SU-DHL-6 (cell line): Measurements from ENCODE around the gene DNASE2B.

ENCODE experiments used
- H2AFZ ChIP-seq: fragments of 200-600 bp; sonication (generic); 2 replicates; pipeline ENCODE4 v1.6.1; 2014; ENCODE audit warnings: low read depth, mild to moderate bottlenecking, moderate library complexity, mixed read lengths, antibody characterized with exemption, low read length; ENCODE audit not compliant: severe bottlenecking
- H3F3A ChIP-seq: fragments of 200-600 bp; shearing (Covaris generic); 2 replicates; pipeline ENCODE4 v1.6.0; 2016; ENCODE audit warnings: antibody characterized with exemption, mild to moderate bottlenecking; ENCODE audit not compliant: insufficient read depth
- H3K27ac ChIP-seq: fragments of 200-600 bp; sonication (generic); 2 replicates; pipeline ENCODE4 v1.5.1; 2016; ENCODE audit warnings: low read depth, mild to moderate bottlenecking, low read length, moderate library complexity, mixed read lengths
- H3K27me3 ChIP-seq: fragments of 200-600 bp; sonication (generic), shearing (Covaris generic); 2 replicates; pipeline ENCODE4 v1.6.0; 2014; ENCODE audit warnings: mild to moderate bottlenecking, low read length
- H3K36me3 ChIP-seq: fragments of 200-600 bp; sonication (generic); 2 replicates; pipeline ENCODE4 v1.6.1; 2014; ENCODE audit warnings: mild to moderate bottlenecking, low read length, mixed read lengths
- H3K4me2 ChIP-seq: fragments of 300-600, 200-600 bp; shearing (Covaris generic), sonication (generic); 2 replicates; pipeline ENCODE4 v1.6.0; 2014; ENCODE audit warnings: low read length, low read depth, mild to moderate bottlenecking; ENCODE audit not compliant: poor library complexity, severe bottlenecking
- H3K4me3 ChIP-seq: fragments of 200-600 bp; sonication (generic); 2 replicates; pipeline ENCODE4 v1.5.1; 2014; ENCODE audit warnings: antibody characterized with exemption, low read length, mild to moderate bottlenecking, mixed read lengths; ENCODE audit not compliant: insufficient read depth, poor library complexity, severe bottlenecking
- H3K79me2 ChIP-seq: fragments of 200-600 bp; sonication (generic); 2 replicates; pipeline ENCODE4 v1.6.1; 2014; ENCODE audit warnings: mild to moderate bottlenecking, low read length, moderate library complexity; ENCODE audit not compliant: insufficient read depth
- H3K9ac ChIP-seq: fragments of 200-600 bp; sonication (generic); 2 replicates; pipeline ENCODE4 v1.7.0; 2014; ENCODE audit warnings: mild to moderate bottlenecking, low read length
- H3K9me2 ChIP-seq: fragments of 200-600 bp; sonication (generic); replicated peaks from 2 replicates; pipeline ENCODE4 v1.6.1; 2014; ENCODE audit warnings: low read length; ENCODE audit not compliant: insufficient read depth
- H3K9me3 ChIP-seq: fragments of 200-600 bp; sonication (generic); 2 replicates; pipeline ENCODE4 v1.6.1; 2014; ENCODE audit warnings: low read length, mixed read lengths; ENCODE audit not compliant: insufficient read depth
- H4K20me1 ChIP-seq: fragments of 200-600 bp; sonication (generic); 2 replicates; pipeline ENCODE4 v1.6.1; 2014; ENCODE audit warnings: low read depth, mild to moderate bottlenecking, antibody characterized with exemption, low read length, moderate library complexity, mixed read lengths
- CTCF ChIP-seq: fragments of 200-600 bp; sonication (generic); IDR thresholded peaks from one replicate; pipeline ENCODE4 v1.5.1; 2017; ENCODE audit warnings: antibody characterized with exemption, mild to moderate bottlenecking, low read length, moderate library complexity; ENCODE audit not compliant: insufficient read depth, poor library complexity, severe bottlenecking
- EZH2phosphoT487 ChIP-seq: fragments of 200-600 bp; sonication (generic), shearing (Covaris generic); conservative IDR thresholded peaks from 2 replicates; pipeline ENCODE4 v1.6.1; 2018; ENCODE audit warnings: mild to moderate bottlenecking, antibody characterized with exemption, low read length, moderate library complexity, mixed read lengths

Gene DNASE2B

GRCh38 chr1:84365225-84366221 is 32.8 kb upstream of the DNASE2B start:
- no peak overlapping the region for H2AFZ ChIP-seq
- no peaks in the 10 kb centered on the region for H3K9me3 ChIP-seq
- no peak overlapping the region for H3K4me3 ChIP-seq
- H3K9me2 ChIP-seq: no peaks in the 10 kb centered on the region
- H3K4me2 ChIP-seq: no peak overlapping the region
- no peak overlapping the region for H3K9ac ChIP-seq
- TF ChIP-seq EZH2phosphoT487 (no peak), CTCF (no peak)
- no peak overlapping the region for H3K27ac ChIP-seq
- no peaks in the 10 kb centered on the region for H3K27me3 ChIP-seq
- no peaks in the 10 kb centered on the region for H3K36me3 ChIP-seq
- H4K20me1 ChIP-seq: no peaks in the 10 kb centered on the region
- H3F3A ChIP-seq: no peaks in the 10 kb centered on the region
- no peaks in the 10 kb centered on the region for H3K79me2 ChIP-seq

DNA sequence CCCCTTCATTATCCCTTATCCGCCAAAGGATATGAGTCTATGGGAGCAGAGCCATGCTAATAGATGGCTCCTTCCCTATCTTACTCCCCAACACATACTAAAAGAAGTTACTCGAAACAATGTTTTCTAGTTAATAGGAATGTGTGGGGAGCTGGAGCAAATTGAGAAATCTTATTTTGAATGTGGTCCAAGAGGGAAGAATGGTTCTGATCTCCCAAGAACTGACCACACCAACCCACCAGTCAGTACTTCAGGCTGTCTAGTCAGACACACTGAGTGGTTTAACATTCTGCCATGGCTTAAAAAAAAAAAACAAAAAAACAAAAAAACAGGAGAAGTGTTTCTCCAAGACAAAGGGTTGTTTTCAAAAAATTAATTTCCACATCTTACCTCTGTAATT is 31.5 kb upstream of the DNASE2B start:
- H3K36me3 ChIP-seq: no peaks in the 10 kb centered on the region
- no peak for TF ChIP-seq CTCF
- no peak for TF ChIP-seq EZH2phosphoT487
- no peaks in the 10 kb centered on the region for H3F3A ChIP-seq

DNA sequence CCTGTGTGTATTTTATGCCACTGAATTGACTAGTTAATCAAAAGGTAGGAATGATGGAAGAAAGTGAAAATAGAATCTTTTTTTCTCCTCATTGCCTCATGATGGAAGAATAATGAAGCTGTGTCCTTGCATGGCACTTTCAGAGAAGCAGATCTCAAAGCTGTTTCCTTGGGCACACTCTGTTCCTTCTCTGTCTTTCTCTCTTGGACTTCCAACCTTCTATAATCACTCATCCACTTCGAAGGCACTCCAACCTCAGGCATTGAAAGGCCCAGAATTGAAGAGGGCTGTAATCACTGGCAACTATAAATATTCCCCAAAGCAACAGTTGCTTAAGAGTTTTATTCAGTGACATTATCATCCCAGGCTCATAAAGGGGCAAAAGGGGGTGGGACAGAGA is 31.1 kb upstream of the DNASE2B start:
- Histone ChIP-seq H3K27ac (no peak overlapping the region), H4K20me1 (no peaks in the 10 kb centered on the region), H3K4me3 (no peak overlapping the region), H3F3A (no peaks in the 10 kb centered on the region), H3K9me2 (no peaks in the 10 kb centered on the region), H2AFZ (no peak overlapping the region), H3K36me3 (no peaks in the 10 kb centered on the region), H3K27me3 (no peaks in the 10 kb centered on the region), H3K4me2 (no peak overlapping the region), H3K9ac (no peak overlapping the region), H3K9me3 (no peaks in the 10 kb centered on the region), H3K79me2 (no peaks in the 10 kb centered on the region)
- TF ChIP-seq EZH2phosphoT487 (no peak), CTCF (no peak)

More for the DNA sequence above, 31.5 kb upstream of the DNASE2B start:
- H3K9ac ChIP-seq: no peak overlapping the region
- H3K27me3 ChIP-seq: no peaks in the 10 kb centered on the region
- H3K9me3 ChIP-seq: no peaks in the 10 kb centered on the region
- H4K20me1 ChIP-seq: no peaks in the 10 kb centered on the region
- no peak overlapping the region for H2AFZ ChIP-seq
- no peak overlapping the region for H3K27ac ChIP-seq
- H3K4me2 ChIP-seq: no peak overlapping the region
- H3K9me2 ChIP-seq: no peaks in the 10 kb centered on the region
- no peaks in the 10 kb centered on the region for H3K79me2 ChIP-seq
- H3K4me3 ChIP-seq: no peak overlapping the region
